Sigmoid colon (tissue), 4 donors: ENCODE measurements around the gene CFAP45.

Source experiments
- CTCF ChIP-seq, 4 experiments: fragments of 450-650 bp in 3 of 4; fragments of 200-600 bp in 1 of 4; IDR thresholded peaks; one replicate each; pipeline ENCODE4 v1.5.1; 2016 to 2019; ENCODE audit warnings: antibody characterized with exemption in 4 of 4, mild to moderate bottlenecking in 3 of 4, moderate library complexity in 2 of 4
- EP300 ChIP-seq, 4 donors: sonication (generic); formaldehyde crosslinking; IDR thresholded peaks; one replicate each; pipeline ENCODE4 v1.6.1; 2017; ENCODE audit warnings: antibody characterized with exemption in 4 of 4
- POLR2A ChIP-seq, 2 donors: fragments of 450-650 bp; IDR thresholded peaks; one replicate each; pipeline ENCODE4 v1.6.1; 2016; ENCODE audit warnings: antibody characterized with exemption in 2 of 2, mild to moderate bottlenecking in 2 of 2, moderate library complexity in 2 of 2

- TF ChIP-seq POLR2A (IDR thresholded peaks at IDR 0.05): no peak
- TF ChIP-seq EP300 (IDR thresholded peaks at IDR 0.05): no peak
- TF ChIP-seq CTCF (IDR thresholded peaks at IDR 0.05): no peak
Measured at GRCh38 chr1:159889202-159889601, 10.8 kb downstream of the CFAP45 start.
